HG03135 (cell line): ENCODE measurements around the gene CD33.
"Not testable (repeated sequence)": the region's sequence is repeated elsewhere in the genome, so short reads cannot be mapped to it uniquely, and the experiment has no call there.

Experiments
- ATAC-seq: cut with Tn5 transposase; IDR thresholded peaks from one replicate; pipeline ENCODE4 v1.9.1; 2021; ENCODE audit warnings: mild to moderate bottlenecking, moderate library complexity; ENCODE audit not compliant: unreplicated experiment

The CD33 gene

GRCh38 chr19:51210191-51210784 lies 14.6 kb upstream of the CD33 start:
- no peak for ATAC-seq

GRCh38 chr19:51210874-51211361 lies 14.0 kb upstream of the CD33 start:
- not testable (repeated sequence) for ATAC-seq

GRCh38 chr19:51211833-51212232 lies 13.0 kb upstream of the CD33 start:
- ATAC-seq, result no peak

GRCh38 chr19:51219307-51219706 lies 5.6 kb upstream of the CD33 start:
- no peak for ATAC-seq

GRCh38 chr19:51219971-51220370 lies 4.9 kb upstream of the CD33 start:
- no peak for ATAC-seq

GRCh38 chr19:51220996-51221395 lies 3.9 kb upstream of the CD33 start:
- no peak for ATAC-seq

GRCh38 chr19:51224163-51224641 lies 678 bp upstream of the CD33 start:
- ATAC-seq, result no peak

- ATAC-seq, result no peak
These were observed 1.2 kb downstream of the CD33 start for GRCh38 chr19:51226067-51226466.

- ATAC-seq, result no peak
These were observed 2.4 kb downstream of the CD33 start for GRCh38 chr19:51227326-51227725.

GRCh38 chr19:51227966-51228365 lies 3.1 kb downstream of the CD33 start:
- no peak for ATAC-seq

GRCh38 chr19:51240866-51241265 lies 16.0 kb downstream of the CD33 start:
- no peak for ATAC-seq

- ATAC-seq, result no peak
These were observed 18.2 kb downstream of the CD33 start for GRCh38 chr19:51242881-51243630.

GRCh38 chr19:51246164-51246552 lies 21.3 kb downstream of the CD33 start:
- ATAC-seq, result no peak

GRCh38 chr19:51247972-51248590 lies 23.2 kb downstream of the CD33 start:
- ATAC-seq, result no peak

- no peak for ATAC-seq
These were observed 26.0 kb downstream of the CD33 start, which contains the start of gene SIGLECL1 for GRCh38 chr19:51250786-51251467. TSS of gene SIGLECL1 (plus strand) at chr19:51251080. CDS start at chr19:51264073, 12,993 bp downstream.

- ATAC-seq, result no peak
These were observed 26.6 kb downstream of the CD33 start for GRCh38 chr19:51251468-51251820.

- no peak for ATAC-seq
These were observed 27.6 kb downstream of the CD33 start for GRCh38 chr19:51252306-51253079.

- ATAC-seq, result no peak
These were observed 28.4 kb downstream of the CD33 start for GRCh38 chr19:51253088-51253806.

GRCh38 chr19:51256155-51256625 lies 31.3 kb downstream of the CD33 start:
- ATAC-seq, result no peak

- ATAC-seq, result no peak
These were observed 32.6 kb downstream of the CD33 start for GRCh38 chr19:51257471-51257870.
